K562 (cell line): ENCODE measurements around the gene PDPK1. TPM values are rescaled to one million over a fixed set of nuclear protein-coding genes. Genes with fewer than 3 reads are reported as not detected.

Experiments
- ATAC-seq: fragments of 200-7000 bp; cut with Tn5 transposase; 3 replicates; pipeline ENCODE4 v1.9.1; 2020; ENCODE audit warnings: moderate library complexity
- BruUV-seq: library from RNA; stranded (reverse); fragments of 400-500 nt; replicated peaks from 2 replicates; lab custom pipeline; 2021; lab: Mats Ljungman, UMichigan
- CTCF ChIA-PET: fragments of 300-600 bp; formaldehyde crosslinking; extraction: SDS; loops from one replicate; lab custom pipeline; 2021; ENCODE audit warnings: low intra/inter-chr PET ratio; lab: Yijun Ruan, JAX
- POLR2A ChIA-PET: fragments of 300-600, 350-650 bp; sonication (Branson Sonifier 250); formaldehyde crosslinking; extraction: SDS; loops from one replicate; lab custom pipeline; 2021; ENCODE audit warnings: antibody characterized with exemption, inconsistent platforms; lab: Yijun Ruan, JAX
- DNase-seq, 4 experiments: peaks; one replicate each; pipeline versions ENCODE4 v3.0.0 to v3.0.0-alpha.2; 2011 to 2018; ENCODE audit warnings: low spot score in 3 of 4, mixed read lengths in 3 of 4; ENCODE audit errors: extremely low read depth in 1 of 4
- FAIRE-seq: peaks from 2 replicates; lab custom pipeline; 2011; peaks lifted over from hg19 to GRCh38; lab: Jason Lieb, UNC
- H2AFZ ChIP-seq: 2 replicates; pipeline ENCODE4 v1.6.0; 2011; ENCODE audit warnings: low read depth, low read length, control low read depth, inconsistent platforms
- H3K27ac ChIP-seq: fragments of 200-600 bp; 3 replicates; pipeline ENCODE4 v1.8.0; 2011; ENCODE audit warnings: low read depth, mild to moderate bottlenecking, control low read depth, inconsistent platforms, low read length, moderate library complexity, mixed read lengths; ENCODE audit errors: extremely low read depth
- H3K27me3 ChIP-seq, 2 experiments: fragments of 300-600 bp in 1 of 2; 2 replicates in 1 of 2; 3 replicates in 1 of 2; pipeline versions ENCODE4 v1.6.0 to v1.8.0; 2011; ENCODE audit warnings: inconsistent platforms in 2 of 2, low read length in 2 of 2, mild to moderate bottlenecking in 1 of 2, mixed read lengths in 1 of 2, moderate library complexity in 1 of 2; ENCODE audit not compliant: control insufficient read depth in 2 of 2, insufficient read depth in 2 of 2
- H3K36me3 ChIP-seq: fragments of 300-600 bp; 3 replicates; pipeline ENCODE4 v1.8.0; 2011; ENCODE audit warnings: mild to moderate bottlenecking, low read length, inconsistent platforms; ENCODE audit not compliant: control insufficient read depth, insufficient read depth
- H3K4me1 ChIP-seq, 2 experiments: fragments of 200-600 bp in 1 of 2; replicated peaks in 1 of 2; 2 replicates in 1 of 2; 3 replicates in 1 of 2; pipeline versions ENCODE4 v1.5.1 to v1.8.0; 2011; ENCODE audit warnings: inconsistent platforms in 2 of 2, low read length in 2 of 2, mild to moderate bottlenecking in 1 of 2, mixed read lengths in 1 of 2, moderate library complexity in 1 of 2; ENCODE audit not compliant: control insufficient read depth in 2 of 2, insufficient read depth in 2 of 2
- H3K4me2 ChIP-seq: 2 replicates; pipeline ENCODE4 v1.6.1; 2011; ENCODE audit warnings: low read length, control low read depth, inconsistent platforms, mixed read lengths; ENCODE audit not compliant: insufficient read depth
- H3K4me3 ChIP-seq: fragments of 200-600 bp; sonication (generic), shearing (Covaris generic); 2 replicates; pipeline ENCODE4 v1.5.1; 2016; ENCODE audit warnings: control low read depth, inconsistent platforms
- H3K79me2 ChIP-seq: fragments of 200-600 bp; 3 replicates; pipeline ENCODE4 v1.8.0; 2011; ENCODE audit warnings: low read length, inconsistent platforms; ENCODE audit not compliant: control insufficient read depth, insufficient read depth
- H3K9ac ChIP-seq, 2 experiments: 2 replicates each; pipeline versions ENCODE4 v1.6.0 to v1.6.1; 2011; ENCODE audit warnings: low read depth in 2 of 2, low read length in 2 of 2, control low read depth in 1 of 2, inconsistent platforms in 1 of 2, mild to moderate bottlenecking in 1 of 2, mixed read lengths in 1 of 2; ENCODE audit not compliant: insufficient read depth in 1 of 2
- H3K9me1 ChIP-seq: one replicate; pipeline ENCODE4 v1.6.0; 2011; ENCODE audit warnings: inconsistent platforms, mild to moderate bottlenecking, low read length, moderate library complexity; ENCODE audit not compliant: control insufficient read depth, insufficient read depth
- H3K9me3 ChIP-seq: replicated peaks from 2 replicates; pipeline ENCODE4 v1.5.1; 2011; ENCODE audit warnings: low read depth, low read length, inconsistent platforms; ENCODE audit not compliant: control insufficient read depth, insufficient read depth
- H4K20me1 ChIP-seq: replicated peaks from 2 replicates; pipeline ENCODE4 v1.6.1; 2011; ENCODE audit warnings: low read length, inconsistent platforms, mixed read lengths; ENCODE audit not compliant: control insufficient read depth, insufficient read depth
- NFIC ChIP-seq: fragments of 450-650 bp; IDR thresholded peaks from 2 replicates; pipeline ENCODE4 v1.6.1; 2017; ENCODE audit warnings: mild to moderate bottlenecking, inconsistent platforms
- POLR2G ChIP-seq: fragments of 200-400 bp; formaldehyde crosslinking; IDR thresholded peaks from 2 replicates; pipeline ENCODE4 v1.6.1; 2017; ENCODE audit warnings: low read depth, mild to moderate bottlenecking, antibody characterized with exemption, low read length, moderate library complexity
- PRDM10 ChIP-seq: fragments of 450-650 bp; IDR thresholded peaks from 2 replicates; pipeline ENCODE4 v1.6.1; 2018; ENCODE audit not compliant: partially characterized antibody
- RBFOX2 ChIP-seq: fragments of 200-400 bp; formaldehyde crosslinking; IDR thresholded peaks from 2 replicates; pipeline ENCODE4 v1.6.1; 2017; ENCODE audit warnings: low read depth, mild to moderate bottlenecking, low read length, moderate library complexity
- USF1 ChIP-seq: sonication (generic); formaldehyde crosslinking; IDR thresholded peaks from 2 replicates; pipeline ENCODE4 v1.9.0; 2022; ENCODE audit warnings: mild to moderate bottlenecking, missing genetic modification reagents
- ZNF280A ChIP-seq: fragments of 450-650 bp; IDR thresholded peaks from 2 replicates; pipeline ENCODE4 v1.6.1; 2018; ENCODE audit warnings: mild to moderate bottlenecking, low read depth; ENCODE audit not compliant: partially characterized antibody
- WGBS: fragments of 100-300 bp; shearing (Covaris generic); methylation state at CpG from one replicate; pipeline ENCODE4 v1.1.6; 2016; ENCODE audit warnings: low coverage, mixed read lengths; ENCODE audit not compliant: insufficient coverage; ENCODE audit errors: missing lambda C conversion rate; 5-methylcytosine and 5-hydroxymethylcytosine counted together
- in situ Hi-C: fragments of 300-500 bp; cut with MboI; formaldehyde crosslinking; loops from 4 replicates; pipeline ENCODE4 v1.15.0; 2018; ENCODE audit warnings: inconsistent platforms, mixed read lengths
- intact Hi-C: fragments of 100-400 bp; cut with micrococcal nuclease; formaldehyde crosslinking; loops from 2 replicates; pipeline ENCODE4 v1.14.2; 2022
- polyA plus RNA-seq, 8 experiments: library from polyadenylated mRNA; depleted of rRNA in 4 of 8; stranded (reverse) in 5 of 8; unstranded in 3 of 8; fragments of >200 nt; fragmentation: Nextera tagmentation in 2 of 8; fragmentation: Illumina TruSeq in 1 of 8; extraction: Ambion mirVana in 2 of 8; extraction: Trizol in 1 of 8; gene quantifications; 2 replicates each; pipeline versions ENCODE4 v1.2.1 to v1.2.3, GENCODE V29; 2011 to 2014; ENCODE audit warnings: inconsistent platforms in 1 of 8, missing spikeins in 1 of 8
- total RNA-seq, 7 experiments: library from RNA; depleted of rRNA in 6 of 7; stranded (reverse); fragments of >200 nt in 6 of 7; fragmentation: Illumina TruSeq in 2 of 7; extraction: Trizol in 2 of 7; gene quantifications; 2 replicates each; pipeline versions ENCODE4 v1.2.1 to v1.2.3, GENCODE V29; 2011 to 2021; ENCODE audit warnings: low replicate concordance in 1 of 7

PDPK1 gene
- total and polyA plus RNA-seq, 9 of the 15 experiments (the other 6 are each of a cell fraction or from before 2014, with no cell fraction given) = 4.0 to 37.2 (median 18.7) TPM

- Histone ChIP-seq H3K9me1 (peaks cover 8% of the 10 kb centered on the region), H3K4me2 (no peak overlapping the region), H3K9ac (peak overlapping the region in 1 of 2 experiments; percentile 90; a peak in 2 of 4 replicates), H4K20me1 (peaks cover 46% of the 10 kb centered on the region)
- no peak for ATAC-seq
- TF ChIP-seq RBFOX2 (peak; percentile 49), POLR2G (peak; percentile 55), ZNF280A (no peak), PRDM10 (peak; percentile 76), USF1 (peak; percentile 40), NFIC (peak; percentile 65)
- TF ChIP-seq, all 486 proteins: peak for 5
- Histone ChIP-seq H3K4me3 (peak overlapping the region; percentile 6; the same call in 1 of the 2 replicates), H3K27me3 (no peaks in the 10 kb centered on the region), H3K9me3 (no peaks in the 10 kb centered on the region), H2AFZ (no peak overlapping the region), H3K79me2 (peaks cover 72% of the 10 kb centered on the region), H3K36me3 (peaks cover 62% of the 10 kb centered on the region), H3K27ac (peak overlapping the region; percentile 65; the same call in 2 of the 3 replicates), H3K4me1 (peaks cover 36 to 72% of the 10 kb centered on the region in 2 experiments)
- intact Hi-C loops = no loop called here
- in situ Hi-C loops = no loop called here
- FAIRE-seq (no peak), DNase-seq (no peak)
- WGBS = 90% methylated on average over 38 of the region's 39 CpGs
- ChIA-PET CTCF (no interaction called here), POLR2A (interaction anchor here (0.5 to 1.6 kb wide), 8 partner anchors 9 to 383 kb away, joined by 3 to 7 read pairs (median 4); partner anchors contain the start of genes PKD1 and TRAF7)
- BruUV-seq = no TSS peak
Observed at GRCh38 chr16:2518823-2519710, 18.8 kb upstream of the PDPK1 start.
